GM12872 (cell line): ENCODE data around the gene DUSP15.

Experiments
- TF ChIP-seq, protein P1 (sequence below): IDR thresholded peaks from 3 replicates; pipeline ENCODE4 v1.5.1; 2011; ENCODE audit warnings: low read depth, mild to moderate bottlenecking, low read length, moderate library complexity; ENCODE audit not compliant: insufficient read depth

DUSP15 gene

GRCh38 chr20:31811796-31812728 is 58.3 kb downstream of the DUSP15 start:
- TF ChIP-seq, protein P1, sequence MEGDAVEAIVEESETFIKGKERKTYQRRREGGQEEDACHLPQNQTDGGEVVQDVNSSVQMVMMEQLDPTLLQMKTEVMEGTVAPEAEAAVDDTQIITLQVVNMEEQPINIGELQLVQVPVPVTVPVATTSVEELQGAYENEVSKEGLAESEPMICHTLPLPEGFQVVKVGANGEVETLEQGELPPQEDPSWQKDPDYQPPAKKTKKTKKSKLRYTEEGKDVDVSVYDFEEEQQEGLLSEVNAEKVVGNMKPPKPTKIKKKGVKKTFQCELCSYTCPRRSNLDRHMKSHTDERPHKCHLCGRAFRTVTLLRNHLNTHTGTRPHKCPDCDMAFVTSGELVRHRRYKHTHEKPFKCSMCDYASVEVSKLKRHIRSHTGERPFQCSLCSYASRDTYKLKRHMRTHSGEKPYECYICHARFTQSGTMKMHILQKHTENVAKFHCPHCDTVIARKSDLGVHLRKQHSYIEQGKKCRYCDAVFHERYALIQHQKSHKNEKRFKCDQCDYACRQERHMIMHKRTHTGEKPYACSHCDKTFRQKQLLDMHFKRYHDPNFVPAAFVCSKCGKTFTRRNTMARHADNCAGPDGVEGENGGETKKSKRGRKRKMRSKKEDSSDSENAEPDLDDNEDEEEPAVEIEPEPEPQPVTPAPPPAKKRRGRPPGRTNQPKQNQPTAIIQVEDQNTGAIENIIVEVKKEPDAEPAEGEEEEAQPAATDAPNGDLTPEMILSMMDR = no peak

DNA sequence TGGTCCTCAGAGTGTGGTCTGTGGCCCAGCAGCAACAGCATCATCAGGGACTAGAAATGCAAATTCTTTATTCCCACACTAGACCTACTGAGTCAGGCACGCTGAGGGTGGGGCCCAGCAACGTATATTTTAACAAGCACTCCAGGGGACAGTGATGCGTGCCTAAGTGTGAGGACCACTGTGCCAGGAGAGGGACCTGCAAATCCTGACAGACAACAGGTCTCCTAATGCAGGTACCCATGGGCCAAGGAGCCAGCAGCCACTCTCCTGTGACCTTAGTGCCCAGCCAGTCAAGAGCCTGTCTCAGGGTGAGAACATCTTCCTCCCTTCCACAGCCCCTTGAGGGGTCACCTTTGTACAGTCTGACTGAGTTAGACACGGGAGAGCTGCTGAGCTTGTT is 59.1 kb downstream of the DUSP15 start:
- TF ChIP-seq, protein P1 = no peak
